Immature natural killer cell (primary cell): Measurements from ENCODE around the gene ERC1. TPM values are rescaled to one million over a fixed set of nuclear protein-coding genes. Genes with fewer than 3 reads are reported as not detected.

Experiments used
- DNase-seq, 3 donors: peaks; one replicate each; pipeline ENCODE4 v3.0.0; 2022; ENCODE audit warnings: mixed read lengths in 1 of 3
- H3K27ac Mint-ChIP-seq, 6 donors: one replicate each; pipeline ENCODE4 v1.8.0; 2020; ENCODE audit warnings: mixed read lengths in 6 of 6, mild to moderate bottlenecking in 5 of 6, inconsistent platforms in 4 of 6, moderate library complexity in 3 of 6
- H3K27me3 Mint-ChIP-seq, 3 donors: one replicate each; pipeline ENCODE4 v1.8.0; 2020 to 2021; ENCODE audit warnings: low read depth in 3 of 3, mild to moderate bottlenecking in 3 of 3, mixed read lengths in 3 of 3, moderate library complexity in 3 of 3, inconsistent platforms in 1 of 3
- H3K36me3 Mint-ChIP-seq, 3 donors: one replicate each; pipeline ENCODE4 v1.8.0; 2020; ENCODE audit warnings: mixed read lengths in 3 of 3, inconsistent platforms in 2 of 3, mild to moderate bottlenecking in 2 of 3
- H3K4me1 Mint-ChIP-seq, 2 donors: one replicate each; pipeline ENCODE4 v1.8.0; 2020; ENCODE audit warnings: inconsistent platforms in 2 of 2, mild to moderate bottlenecking in 2 of 2, mixed read lengths in 2 of 2, moderate library complexity in 1 of 2
- H3K4me3 Mint-ChIP-seq, 5 donors: one replicate each; pipeline ENCODE4 v1.8.0; 2020; ENCODE audit warnings: mild to moderate bottlenecking in 5 of 5, mixed read lengths in 5 of 5, inconsistent platforms in 3 of 5, moderate library complexity in 3 of 5
- H3K9me3 Mint-ChIP-seq, 6 donors: one replicate each; pipeline ENCODE4 v1.8.0; 2020; ENCODE audit warnings: mild to moderate bottlenecking in 6 of 6, mixed read lengths in 6 of 6, inconsistent platforms in 4 of 6, moderate library complexity in 3 of 6
- polyA plus RNA-seq, 3 donors: library from polyadenylated mRNA; unstranded; fragments of 300-500 nt; fragmentation: Illumina TruSeq; gene quantifications; one replicate each; pipeline ENCODE4 v1.2.3, GENCODE V29; 2021

ERC1 gene
- polyA plus RNA-seq, 3 donors from 2014 or later, result 1.7 to 14.0 (median 5.4) TPM

GRCh38 chr12:1445807-1446206, 454.8 kb downstream of the ERC1 start:
- Mint-ChIP-seq H3K4me1 (no peaks in the 10 kb centered on the region), H3K27me3 (no peaks in the 10 kb centered on the region), H3K9me3 (no peaks in the 10 kb centered on the region), H3K27ac (no peak overlapping the region), H3K4me3 (no peak overlapping the region), H3K36me3 (peaks cover 12 to 26% (median 16%) of the 10 kb centered on the region in 3 donors)
- no peak for DNase-seq

- Mint-ChIP-seq H3K27ac (no peak overlapping the region), H3K4me1 (no peaks in the 10 kb centered on the region), H3K9me3 (no peaks in the 10 kb centered on the region), H3K27me3 (no peaks in the 10 kb centered on the region), H3K36me3 (peaks cover 16 to 37% (median 20%) of the 10 kb centered on the region in 3 donors), H3K4me3 (no peak overlapping the region)
- DNase-seq, result no peak
These were observed 457.3 kb downstream of the ERC1 start for GRCh38 chr12:1448336-1448735.

- H3K36me3 Mint-ChIP-seq, result peaks cover 0 to 15% (median 12%) of the 10 kb centered on the region in 3 donors
- H3K4me1 Mint-ChIP-seq, result no peaks in the 10 kb centered on the region
- peaks cover 0 to 3% (median 0%) of the 10 kb centered on the region in 3 donors for H3K27me3 Mint-ChIP-seq
- no peak overlapping the region for H3K27ac Mint-ChIP-seq
- H3K9me3 Mint-ChIP-seq, result no peaks in the 10 kb centered on the region
- DNase-seq, result no peak
- H3K4me3 Mint-ChIP-seq, result no peak overlapping the region
These were observed 462.8 kb downstream of the ERC1 start for GRCh38 chr12:1453810-1454209.

DNA sequence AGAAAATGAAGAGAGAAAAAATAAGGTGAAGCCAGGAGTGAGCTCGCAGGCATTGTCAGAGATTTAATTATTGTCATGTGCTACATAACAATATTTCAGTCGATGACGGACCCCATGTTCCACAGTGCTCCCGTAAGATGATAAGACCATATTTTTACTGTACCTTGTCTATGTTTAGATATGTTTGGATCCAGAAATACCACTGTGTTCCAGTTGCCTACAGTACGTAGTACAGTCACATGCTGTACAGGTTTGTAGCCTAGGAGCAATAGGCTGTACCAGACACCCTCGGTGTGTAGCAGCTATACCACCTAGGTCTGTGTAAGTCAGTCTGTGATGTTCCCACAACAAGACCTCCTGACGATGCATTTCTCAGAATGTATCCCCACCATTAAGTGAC, 465.9 kb downstream of the ERC1 start:
- no peaks in the 10 kb centered on the region for H3K9me3 Mint-ChIP-seq
- peaks cover 0 to 3% (median 0%) of the 10 kb centered on the region in 3 donors for H3K27me3 Mint-ChIP-seq
- H3K36me3 Mint-ChIP-seq, result peaks cover 0 to 14% (median 6%) of the 10 kb centered on the region in 3 donors
- no peaks in the 10 kb centered on the region for H3K4me1 Mint-ChIP-seq
- no peak for DNase-seq
- no peak overlapping the region for H3K4me3 Mint-ChIP-seq
- no peak overlapping the region for H3K27ac Mint-ChIP-seq

- Mint-ChIP-seq H3K36me3 (peaks cover 0 to 10% (median 0%) of the 10 kb centered on the region in 3 donors), H3K27me3 (peaks cover 0 to 3% (median 0%) of the 10 kb centered on the region in 3 donors), H3K4me3 (no peak overlapping the region), H3K4me1 (no peaks in the 10 kb centered on the region), H3K27ac (no peak overlapping the region), H3K9me3 (no peaks in the 10 kb centered on the region)
- no peak for DNase-seq
These were observed 466.9 kb downstream of the ERC1 start for GRCh38 chr12:1457901-1458300.

GRCh38 chr12:1459339-1459738, 468.3 kb downstream of the ERC1 start:
- H3K4me1 Mint-ChIP-seq, result no peaks in the 10 kb centered on the region
- H3K4me3 Mint-ChIP-seq, result no peak overlapping the region
- no peaks in the 10 kb centered on the region for H3K9me3 Mint-ChIP-seq
- peaks cover 0 to 4% (median 0%) of the 10 kb centered on the region in 3 donors for H3K27me3 Mint-ChIP-seq
- H3K36me3 Mint-ChIP-seq, result peaks cover 0 to 14% (median 0%) of the 10 kb centered on the region in 3 donors
- DNase-seq, result no peak
- no peak overlapping the region for H3K27ac Mint-ChIP-seq

DNA sequence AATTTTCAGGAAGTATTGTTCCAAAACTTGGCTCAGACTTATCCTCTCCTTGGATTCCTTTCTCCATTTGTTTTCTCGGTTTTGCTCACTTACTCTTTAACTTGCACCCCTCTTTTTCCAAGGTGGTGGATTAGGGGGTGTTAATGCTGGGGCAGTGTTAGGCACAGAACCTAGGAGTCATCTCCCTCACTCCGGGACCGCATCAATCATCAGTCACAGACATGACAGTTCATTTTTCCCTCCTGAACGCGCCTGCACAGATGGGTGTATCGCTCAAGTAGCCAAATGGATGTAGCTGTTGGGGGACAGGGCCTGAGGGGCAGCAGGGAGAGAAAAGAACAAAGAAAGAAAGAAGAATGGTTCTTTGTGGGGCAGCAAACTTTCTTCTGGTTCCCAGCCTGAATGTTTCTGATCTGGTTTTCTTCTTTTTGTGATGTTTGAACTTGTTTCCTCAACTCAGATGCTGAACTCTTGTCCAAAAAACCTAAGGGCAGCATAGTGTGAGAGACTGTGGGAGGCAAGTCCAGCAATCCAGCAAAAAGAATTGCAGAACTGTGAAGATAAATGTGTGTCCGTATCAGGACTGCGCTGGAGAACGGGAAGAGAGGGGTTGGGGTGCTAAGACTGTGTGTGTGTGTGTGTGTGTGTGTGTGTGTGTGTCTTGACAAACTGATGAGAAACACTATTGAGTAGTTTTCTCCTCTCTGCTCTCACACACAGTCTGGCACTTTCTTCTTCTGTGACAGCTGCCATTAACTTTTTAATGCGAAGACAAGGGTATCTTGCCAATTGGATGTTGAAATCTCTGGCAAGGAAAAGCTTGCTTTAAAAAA, 472.3 kb downstream of the ERC1 start:
- Mint-ChIP-seq H3K27ac (peak overlapping the region in 1 of 6 donors; percentile 32), H3K27me3 (peaks cover 0 to 2% (median 2%) of the 10 kb centered on the region in 3 donors), H3K9me3 (no peaks in the 10 kb centered on the region), H3K36me3 (peaks cover 0 to 14% (median 6%) of the 10 kb centered on the region in 3 donors), H3K4me3 (no peak overlapping the region), H3K4me1 (no peaks in the 10 kb centered on the region)
- no peak for DNase-seq

GRCh38 chr12:1464925-1465324, 473.9 kb downstream of the ERC1 start:
- Mint-ChIP-seq H3K4me3 (no peak overlapping the region), H3K27ac (no peak overlapping the region), H3K9me3 (no peaks in the 10 kb centered on the region)

DNA sequence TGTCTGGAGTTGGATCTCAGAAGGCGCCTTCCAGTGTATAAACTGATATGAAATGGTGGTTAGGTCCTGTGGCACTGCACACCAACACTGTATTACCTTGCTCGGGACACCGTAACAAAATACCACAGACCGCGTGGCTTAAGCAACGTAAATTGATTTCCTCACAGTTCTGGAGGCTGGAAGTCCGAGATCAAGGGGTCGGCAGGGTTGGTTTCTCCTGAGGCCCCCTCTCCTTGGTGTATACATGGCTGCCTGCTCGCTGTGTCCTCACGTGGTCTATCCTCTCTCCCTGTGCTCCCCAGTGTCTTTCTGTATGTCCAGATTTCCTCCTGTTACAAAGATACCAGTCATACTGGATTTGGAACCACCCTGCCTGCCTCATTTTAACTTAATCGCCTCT, 475.0 kb downstream of the ERC1 start:
- Mint-ChIP-seq H3K27me3 (peaks cover 0 to 2% (median 2%) of the 10 kb centered on the region in 3 donors), H3K27ac (no peak overlapping the region), H3K36me3 (peaks cover 0 to 11% (median 10%) of the 10 kb centered on the region in 3 donors), H3K4me3 (no peak overlapping the region), H3K4me1 (no peaks in the 10 kb centered on the region), H3K9me3 (no peaks in the 10 kb centered on the region)
- DNase-seq, result no peak

More at GRCh38 chr12:1464925-1465324, 473.9 kb downstream of the ERC1 start:
- peaks cover 0 to 2% (median 2%) of the 10 kb centered on the region in 3 donors for H3K27me3 Mint-ChIP-seq
- peaks cover 0 to 14% (median 6%) of the 10 kb centered on the region in 3 donors for H3K36me3 Mint-ChIP-seq
- no peak for DNase-seq
- no peaks in the 10 kb centered on the region for H3K4me1 Mint-ChIP-seq

DNA sequence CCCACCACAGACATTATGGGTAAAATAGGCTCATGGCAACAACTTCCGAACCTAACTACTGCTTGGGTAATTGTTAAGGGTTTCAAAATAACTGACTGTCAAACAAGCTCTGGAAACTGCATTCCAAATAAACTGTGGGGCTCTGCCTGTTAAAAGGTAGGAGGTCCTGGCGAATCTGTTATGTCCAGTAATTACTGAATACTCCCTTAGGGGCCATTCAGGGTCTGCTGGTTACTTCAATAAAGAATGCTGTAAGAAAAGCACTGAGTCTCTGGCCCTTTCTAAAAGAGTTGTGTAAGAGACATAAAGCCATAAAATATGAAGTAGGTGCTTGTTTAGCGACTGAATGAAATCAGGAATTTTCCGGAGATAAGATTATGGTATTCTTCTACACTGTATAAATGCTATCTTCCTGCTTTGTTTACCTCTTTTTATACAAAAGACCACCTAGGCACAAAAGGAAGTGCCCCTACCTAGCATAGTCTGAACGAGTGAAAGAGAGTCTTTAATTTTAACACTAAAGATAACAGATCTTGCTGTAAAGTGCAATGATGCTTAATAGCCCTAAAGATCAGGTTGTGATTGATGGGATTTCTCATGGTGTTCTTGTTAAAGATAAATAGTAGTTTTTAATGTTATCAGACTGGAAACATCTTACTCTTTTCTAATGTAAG, 475.6 kb downstream of the ERC1 start:
- no peak for DNase-seq
- H3K9me3 Mint-ChIP-seq, result no peaks in the 10 kb centered on the region
- no peaks in the 10 kb centered on the region for H3K4me1 Mint-ChIP-seq
- peaks cover 0 to 11% (median 10%) of the 10 kb centered on the region in 3 donors for H3K36me3 Mint-ChIP-seq
- H3K4me3 Mint-ChIP-seq, result no peak overlapping the region
- H3K27ac Mint-ChIP-seq, result no peak overlapping the region
- H3K27me3 Mint-ChIP-seq, result peaks cover 0 to 2% (median 2%) of the 10 kb centered on the region in 3 donors

DNA sequence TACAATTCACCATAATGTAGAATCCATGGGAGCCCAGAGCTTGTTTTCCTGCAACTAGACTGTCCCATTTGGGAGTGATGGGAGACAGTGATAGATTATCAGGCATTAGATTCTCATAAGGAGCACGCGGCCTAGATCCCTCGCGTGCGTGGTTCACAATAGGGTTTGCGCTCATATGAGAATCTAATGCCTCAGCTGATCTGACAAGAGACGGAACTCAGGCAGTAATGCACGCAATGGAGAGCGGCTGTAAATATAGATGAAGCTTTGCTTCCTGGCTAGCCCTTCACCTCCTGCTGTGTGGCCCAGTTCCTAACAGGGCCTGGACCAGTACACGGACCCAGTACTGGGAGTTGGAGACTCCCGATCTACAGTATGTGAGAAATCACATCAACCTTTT, 476.7 kb downstream of the ERC1 start:
- Mint-ChIP-seq H3K4me1 (peaks cover 0 to 3% of the 10 kb centered on the region in 2 donors), H3K36me3 (peaks cover 0 to 11% (median 10%) of the 10 kb centered on the region in 3 donors), H3K27ac (no peak overlapping the region), H3K9me3 (no peaks in the 10 kb centered on the region), H3K4me3 (no peak overlapping the region), H3K27me3 (peaks cover 0 to 2% (median 2%) of the 10 kb centered on the region in 3 donors)
- DNase-seq, result no peak

DNA sequence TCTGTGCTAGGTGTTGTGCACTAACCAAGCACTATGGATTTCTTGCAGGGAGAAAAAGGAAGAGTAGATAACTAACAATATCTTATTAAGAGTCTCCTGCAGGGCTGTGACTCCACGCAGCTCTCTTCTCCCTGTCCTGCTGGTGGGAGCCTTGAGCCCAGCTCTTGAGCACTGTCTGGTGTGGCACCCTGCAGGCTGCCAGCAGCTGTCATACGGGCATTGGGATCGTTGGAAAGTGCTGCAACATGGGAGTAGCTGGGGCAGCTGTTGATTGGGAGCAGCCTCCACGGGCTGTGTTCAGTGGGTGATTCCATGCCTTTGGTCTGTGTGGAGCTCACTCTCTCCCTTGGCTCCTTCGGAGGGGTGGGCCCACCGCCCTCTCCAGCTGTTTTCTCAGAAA, 478.0 kb downstream of the ERC1 start:
- Mint-ChIP-seq H3K36me3 (peaks cover 0 to 11% (median 7%) of the 10 kb centered on the region in 3 donors), H3K4me1 (peaks cover 0 to 3% of the 10 kb centered on the region in 2 donors), H3K27ac (no peak overlapping the region), H3K4me3 (no peak overlapping the region), H3K27me3 (peaks cover 0 to 4% (median 1%) of the 10 kb centered on the region in 3 donors), H3K9me3 (no peaks in the 10 kb centered on the region)
- DNase-seq, result no peak

DNA sequence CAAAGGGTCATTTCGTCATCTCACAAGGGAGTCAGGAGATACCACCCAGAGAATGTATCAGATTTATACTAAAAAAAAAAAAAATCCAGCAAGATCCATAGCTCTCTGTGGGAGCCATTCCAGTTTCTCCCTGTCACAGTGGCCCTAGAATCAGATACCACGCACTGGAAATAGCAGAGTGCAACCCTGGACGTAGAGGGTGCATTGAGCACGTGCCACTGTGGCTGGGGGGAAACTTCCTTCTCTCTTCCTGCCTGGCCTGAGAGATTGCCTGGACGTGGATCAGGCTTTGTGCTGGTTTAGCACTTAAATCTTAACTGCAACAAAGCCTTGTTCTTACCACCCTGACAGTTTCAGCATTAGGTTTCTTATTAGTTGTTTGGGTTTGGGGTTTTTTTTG, 479.0 kb downstream of the ERC1 start:
- Mint-ChIP-seq H3K4me1 (peaks cover 0 to 3% of the 10 kb centered on the region in 2 donors), H3K36me3 (peaks cover 0 to 8% (median 6%) of the 10 kb centered on the region in 3 donors), H3K9me3 (no peaks in the 10 kb centered on the region), H3K27ac (no peak overlapping the region), H3K27me3 (peaks cover 0 to 4% (median 0%) of the 10 kb centered on the region in 3 donors), H3K4me3 (no peak overlapping the region)
- DNase-seq, result no peak

DNA sequence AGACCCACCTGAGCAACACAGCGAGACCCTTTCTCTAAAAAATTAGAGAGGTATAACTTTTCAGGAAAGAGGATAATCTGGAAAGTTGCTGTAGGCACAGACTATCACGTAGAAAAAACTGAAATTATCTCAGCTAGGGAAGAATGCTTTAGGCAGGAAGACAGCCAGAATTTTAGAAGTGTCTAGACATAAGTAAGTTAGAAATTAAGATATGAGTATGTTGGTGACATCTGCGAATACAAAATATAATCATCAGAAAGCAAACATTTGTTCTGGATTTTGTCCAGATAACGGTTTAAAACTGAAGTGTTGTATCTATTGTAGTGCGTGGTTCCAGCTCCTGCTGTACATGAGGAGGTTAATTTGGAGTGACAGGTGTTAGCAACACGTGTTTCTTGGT, 480.2 kb downstream of the ERC1 start:
- DNase-seq, result no peak
- Mint-ChIP-seq H3K4me1 (peaks cover 0 to 3% of the 10 kb centered on the region in 2 donors), H3K27ac (no peak overlapping the region), H3K36me3 (peaks cover 0 to 6% (median 6%) of the 10 kb centered on the region in 3 donors), H3K4me3 (no peak overlapping the region), H3K9me3 (no peaks in the 10 kb centered on the region), H3K27me3 (peaks cover 0 to 2% (median 0%) of the 10 kb centered on the region in 3 donors)
